ENCODE results near the gene EIF2A.

The EIF2A gene

GRCh38 chr3:150603153-150603979 is 56.8 kb downstream of the EIF2A start, which contains the start of gene SELENOT:
SELENOT (plus strand) TSS chr3:150603321; CDS start chr3:150603363, 42 bp downstream.
- FAIRE-seq: peak; percentile 73

- no peak for FAIRE-seq
These were observed 57.4 kb downstream of the EIF2A start for GRCh38 chr3:150603980-150604319.

DNA sequence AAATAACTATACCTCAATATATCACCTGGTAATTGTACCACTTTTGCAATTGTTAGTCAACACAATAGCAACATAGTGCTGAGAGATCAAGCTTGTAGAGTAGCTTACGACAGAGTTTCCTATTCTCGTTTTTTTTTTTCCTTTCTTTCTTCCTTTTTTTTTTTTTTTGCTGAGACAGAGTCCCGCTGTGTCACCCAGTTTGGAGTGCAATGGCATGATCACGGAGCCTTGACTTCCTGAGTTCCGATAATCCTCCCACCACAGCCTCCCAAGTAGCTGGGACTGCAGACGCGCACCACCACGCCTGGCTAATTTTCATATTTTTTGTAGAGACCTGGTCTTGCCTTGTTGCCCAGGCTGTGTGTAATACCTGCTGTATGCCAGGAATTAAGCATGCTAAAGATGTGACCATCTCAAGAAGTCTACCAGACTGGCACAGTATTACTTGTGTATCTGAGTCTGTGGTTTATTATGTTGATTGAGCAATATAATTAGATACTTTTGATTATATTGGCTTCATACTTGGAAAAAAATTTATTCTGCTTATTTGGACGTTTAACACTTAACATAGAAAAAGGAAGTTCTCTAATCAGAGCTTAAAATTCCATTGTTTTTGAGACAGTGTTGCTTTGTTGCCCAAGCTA is 59.5 kb downstream of the EIF2A start:
- no peak for FAIRE-seq

DNA sequence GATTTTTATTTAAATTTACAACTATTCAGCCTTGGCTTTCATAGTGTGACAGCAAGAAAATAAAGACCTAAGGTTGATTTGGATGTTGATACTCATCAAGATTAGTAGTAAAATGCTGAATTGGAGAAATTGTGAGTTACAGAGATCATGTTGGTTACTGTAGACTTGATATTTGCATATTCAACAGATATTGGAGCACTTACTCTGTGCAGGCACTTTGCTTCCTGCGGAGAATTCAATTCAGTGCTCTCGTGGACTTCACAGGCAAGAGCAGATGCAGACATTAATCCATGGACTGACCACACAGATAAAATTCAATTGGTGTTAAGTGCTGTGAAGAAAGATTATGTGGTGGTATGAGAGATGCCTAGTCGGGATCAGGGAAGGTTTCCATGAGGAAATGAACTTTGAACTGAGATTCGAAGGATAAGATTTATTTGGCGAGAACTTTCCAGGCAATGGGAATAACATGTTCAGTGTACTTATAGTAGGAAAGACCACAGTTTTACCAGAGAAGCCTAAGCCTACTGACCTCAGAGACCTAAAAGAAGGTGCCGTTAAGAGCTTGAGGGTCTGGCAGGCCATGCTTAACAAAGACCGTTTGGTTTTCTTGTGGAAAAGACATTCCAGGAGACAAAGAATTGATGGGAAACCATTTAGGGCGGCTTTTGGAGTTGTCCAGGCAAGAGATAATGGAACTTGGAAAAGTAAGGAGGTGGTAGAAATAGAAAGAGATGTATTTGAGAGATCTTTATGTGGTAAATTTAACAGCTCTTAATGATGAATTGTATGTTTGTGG is 60.9 kb downstream of the EIF2A start:
- no peak for FAIRE-seq

- no peak for FAIRE-seq
These were observed 63.4 kb downstream of the EIF2A start for GRCh38 chr3:150609988-150610387.

GRCh38 chr3:150610785-150611184 is 64.2 kb downstream of the EIF2A start:
- FAIRE-seq: no peak

- FAIRE-seq: no peak
These were observed 65.1 kb downstream of the EIF2A start for GRCh38 chr3:150611666-150612065.

- FAIRE-seq: no peak
These were observed 65.9 kb downstream of the EIF2A start for GRCh38 chr3:150612494-150612893.

- no peak for FAIRE-seq
These were observed 66.4 kb downstream of the EIF2A start for GRCh38 chr3:150613034-150613433.

DNA sequence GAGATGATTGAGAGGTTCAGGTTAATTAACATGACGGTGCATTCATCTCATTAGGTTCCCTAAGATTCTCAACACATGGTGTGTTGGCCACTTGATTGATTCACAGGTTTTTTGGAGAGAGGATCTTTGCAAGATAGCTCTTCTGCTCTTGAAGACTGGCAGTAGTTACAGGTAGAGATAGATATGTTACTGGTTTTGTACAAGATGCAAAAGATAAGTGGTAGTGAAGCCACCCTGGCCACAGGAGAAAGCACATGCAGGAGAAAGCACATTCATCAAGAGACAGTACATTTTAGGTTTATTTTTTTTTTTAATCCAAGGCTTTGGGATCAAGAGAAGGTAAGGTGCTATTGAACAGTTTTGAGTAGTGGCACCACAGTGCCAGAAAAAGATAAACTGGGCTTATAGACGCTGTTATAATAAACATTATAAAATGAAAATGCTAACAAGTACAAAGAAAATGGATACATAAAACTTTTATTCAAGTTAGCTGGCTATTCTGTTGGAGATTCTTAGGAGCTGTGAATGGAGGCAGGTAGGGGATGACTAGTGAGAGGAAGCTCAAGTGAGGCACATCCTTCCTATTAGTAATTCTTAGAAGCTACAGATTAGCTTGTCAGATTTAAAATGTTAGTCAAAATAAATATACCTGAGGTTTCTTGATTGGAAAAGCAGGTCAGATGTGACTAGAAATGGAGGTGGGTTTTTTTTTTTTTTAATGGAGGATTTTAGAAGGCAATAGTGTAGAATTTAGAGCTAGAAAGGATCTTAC is 67.3 kb downstream of the EIF2A start:
- no peak for FAIRE-seq

GRCh38 chr3:150620002-150620689 is 73.6 kb downstream of the EIF2A start:
- no peak for FAIRE-seq

GRCh38 chr3:150622955-150623354 is 76.4 kb downstream of the EIF2A start:
- peak; percentile 37 for FAIRE-seq

GRCh38 chr3:150623945-150624344 is 77.4 kb downstream of the EIF2A start:
- no peak for FAIRE-seq

- no peak for FAIRE-seq
These were observed 79.8 kb downstream of the EIF2A start for GRCh38 chr3:150626148-150626930.

GRCh38 chr3:150627557-150627956 is 81.0 kb downstream of the EIF2A start:
- FAIRE-seq: no peak

- no peak for FAIRE-seq
These were observed 85.1 kb downstream of the EIF2A start for GRCh38 chr3:150631515-150632221.

GRCh38 chr3:150635076-150635475 is 88.5 kb downstream of the EIF2A start:
- no peak for FAIRE-seq

- FAIRE-seq: no peak
These were observed 88.9 kb downstream of the EIF2A start for GRCh38 chr3:150635526-150635925.
